IMR-90 (cell line): ENCODE data around the gene CDS2. TPM values are rescaled to one million over a fixed set of nuclear protein-coding genes. Genes with fewer than 3 reads are reported as not detected.

Source experiments
- ATAC-seq: fragments of 200-7000 bp; cut with Tn5 transposase; 2 replicates; pipeline ENCODE4 v1.9.1; 2020; ENCODE audit warnings: low read depth, mild to moderate bottlenecking, moderate library complexity
- BruUV-seq: library from RNA; stranded (reverse); fragments of 400-500 nt; replicated peaks from 2 replicates; lab custom pipeline; 2021; lab: Mats Ljungman, UMichigan
- CTCF ChIA-PET: fragments of 300-600 bp; formaldehyde crosslinking; extraction: SDS; loops from one replicate; lab custom pipeline; 2021; ENCODE audit warnings: antibody characterized with exemption; lab: Yijun Ruan, JAX
- POLR2A ChIA-PET: fragments of 300-600 bp; sonication (Branson Sonifier 250); formaldehyde crosslinking; loops from one replicate; lab custom pipeline; 2022; ENCODE audit warnings: antibody characterized with exemption; ENCODE audit not compliant: unreplicated experiment; lab: Charles Lee
- DNase-seq: peaks from one replicate; pipeline ENCODE4 v3.0.0; 2013
- H2AFZ ChIP-seq: replicated peaks from 2 replicates; pipeline ENCODE3; 2013; ENCODE audit warnings: low read length, mild to moderate bottlenecking; ENCODE audit not compliant: poor library complexity
- H2AK5ac ChIP-seq: 2 replicates; pipeline ENCODE4 v1.6.1; 2013; ENCODE audit warnings: low read depth, low read length, inconsistent platforms
- H2AK9ac ChIP-seq: replicated peaks from 2 replicates; pipeline ENCODE3; 2013; ENCODE audit warnings: mild to moderate bottlenecking, low read depth, low read length, moderate library complexity; ENCODE audit not compliant: poor library complexity
- H2BK120ac ChIP-seq: 2 replicates; pipeline ENCODE4 v1.6.1; 2013; ENCODE audit warnings: low read depth, low read length, inconsistent platforms
- H2BK15ac ChIP-seq: 3 replicates; pipeline ENCODE4 v1.6.1; 2013; ENCODE audit warnings: low read depth, low read length, inconsistent platforms
- H2BK20ac ChIP-seq: 2 replicates; pipeline ENCODE4 v1.6.1; 2013; ENCODE audit warnings: low read depth, mild to moderate bottlenecking, inconsistent platforms, low read length, moderate library complexity
- H2BK5ac ChIP-seq: 2 replicates; pipeline ENCODE4 v1.6.1; 2013; ENCODE audit warnings: mild to moderate bottlenecking, low read depth, low read length, inconsistent platforms; ENCODE audit not compliant: poor library complexity, severe bottlenecking
- H3K14ac ChIP-seq: replicated peaks from 2 replicates; pipeline ENCODE4 v1.6.1; 2013; ENCODE audit warnings: low read depth, low read length, inconsistent platforms
- H3K18ac ChIP-seq: 2 replicates; pipeline ENCODE4 v1.6.1; 2013; ENCODE audit warnings: low read depth, low read length, control low read depth
- H3K23ac ChIP-seq: 2 replicates; pipeline ENCODE4 v1.6.1; 2013; ENCODE audit warnings: low read depth, low read length, inconsistent platforms
- H3K27ac ChIP-seq: 2 replicates; pipeline ENCODE4 v1.5.1; 2013; ENCODE audit warnings: mild to moderate bottlenecking, control low read depth, low read length; ENCODE audit not compliant: insufficient read depth
- H3K27me3 ChIP-seq: 2 replicates; pipeline ENCODE4 v1.6.1; 2013; ENCODE audit warnings: low read length; ENCODE audit not compliant: control insufficient read depth, insufficient read depth
- H3K36me3 ChIP-seq: 2 replicates; pipeline ENCODE4 v1.6.1; 2013; ENCODE audit warnings: low read length, mixed read lengths; ENCODE audit not compliant: control insufficient read depth, insufficient read depth
- H3K4ac ChIP-seq: 2 replicates; pipeline ENCODE4 v1.6.1; 2013; ENCODE audit warnings: low read depth, low read length, inconsistent platforms
- H3K4me1 ChIP-seq: 2 replicates; pipeline ENCODE4 v1.6.1; 2013; ENCODE audit warnings: low read length, mixed read lengths; ENCODE audit not compliant: control insufficient read depth, insufficient read depth
- H3K4me2 ChIP-seq: 2 replicates; pipeline ENCODE4 v1.6.1; 2013; ENCODE audit warnings: low read depth, mild to moderate bottlenecking, control low read depth, low read length, moderate library complexity
- H3K4me3 ChIP-seq: 2 replicates; pipeline ENCODE4 v1.5.1; 2013; ENCODE audit warnings: low read depth, mild to moderate bottlenecking, control low read depth, low read length, moderate library complexity; ENCODE audit not compliant: insufficient read depth
- H3K56ac ChIP-seq: 2 replicates; pipeline ENCODE4 v1.6.1; 2013; ENCODE audit warnings: low read length, inconsistent platforms; ENCODE audit not compliant: insufficient read depth; ENCODE audit errors: extremely low read depth
- H3K79me1 ChIP-seq, 2 experiments: 2 replicates each; pipeline ENCODE4 v1.6.1; 2013; ENCODE audit warnings: low read length in 2 of 2, inconsistent platforms in 1 of 2, low read depth in 1 of 2
- H3K9ac ChIP-seq: 2 replicates; pipeline ENCODE4 v1.6.1; 2013; ENCODE audit warnings: low read depth, low read length, control low read depth
- H3K9me1 ChIP-seq: 2 replicates; pipeline ENCODE4 v1.6.1; 2013; ENCODE audit warnings: low read length, inconsistent platforms; ENCODE audit not compliant: insufficient read depth
- H3K9me3 ChIP-seq: 2 replicates; pipeline ENCODE4 v1.6.1; 2013; ENCODE audit warnings: low read length; ENCODE audit not compliant: control insufficient read depth, insufficient read depth
- H4K20me1 ChIP-seq: 2 replicates; pipeline ENCODE4 v1.6.1; 2013; ENCODE audit warnings: low read length, inconsistent platforms; ENCODE audit not compliant: insufficient read depth
- H4K5ac ChIP-seq: 2 replicates; pipeline ENCODE4 v1.6.1; 2013; ENCODE audit warnings: mild to moderate bottlenecking, low read depth, low read length, control low read depth
- H4K8ac ChIP-seq, 2 experiments: 2 replicates each; pipeline ENCODE4 v1.6.1; 2013; ENCODE audit warnings: low read depth in 2 of 2, low read length in 2 of 2, control low read depth in 1 of 2, inconsistent platforms in 1 of 2
- H4K91ac ChIP-seq: 2 replicates; pipeline ENCODE4 v1.6.1; 2013; ENCODE audit warnings: low read depth, low read length, inconsistent platforms; ENCODE audit not compliant: insufficient read depth
- BHLHE40 ChIP-seq: fragments of 150-350 bp; IDR thresholded peaks from 2 replicates; pipeline ENCODE4 v1.6.1; 2016; ENCODE audit warnings: mild to moderate bottlenecking, low read depth, low read length
- CEBPB ChIP-seq: IDR thresholded peaks from 2 replicates; pipeline ENCODE4 v1.6.1; 2012; ENCODE audit warnings: low read depth, low read length, improper control_type of control experiment
- CHD1 ChIP-seq: IDR thresholded peaks from 2 replicates; pipeline ENCODE4 v1.6.1; 2012; ENCODE audit warnings: low read depth, low read length, improper control_type of control experiment
- CTCF ChIP-seq: conservative IDR thresholded peaks from 2 replicates; pipeline ENCODE4 v1.5.1; 2012; ENCODE audit warnings: mild to moderate bottlenecking, low read depth, low read length, improper control_type of control experiment
- FOS ChIP-seq: fragments of 150-350 bp; IDR thresholded peaks from 2 replicates; pipeline ENCODE4 v1.6.1; 2016; ENCODE audit warnings: low read depth, low read length
- MAFK ChIP-seq: IDR thresholded peaks from 2 replicates; pipeline ENCODE4 v1.6.1; 2012; ENCODE audit warnings: low read depth, low read length, improper control_type of control experiment
- MAZ ChIP-seq: IDR thresholded peaks from 2 replicates; pipeline ENCODE4 v1.6.1; 2012; ENCODE audit warnings: low read depth, mild to moderate bottlenecking, low read length, improper control_type of control experiment, moderate library complexity, borderline replicate concordance
- MXI1 ChIP-seq: IDR thresholded peaks from 2 replicates; pipeline ENCODE4 v1.6.1; 2012; ENCODE audit warnings: low read depth, mild to moderate bottlenecking, low read length, moderate library complexity, borderline replicate concordance
- NFE2L2 ChIP-seq: fragments of 150-350 bp; IDR thresholded peaks from 2 replicates; pipeline ENCODE4 v1.6.1; 2016; ENCODE audit warnings: low read depth, mild to moderate bottlenecking, low read length
- POLR2A ChIP-seq: IDR thresholded peaks from 2 replicates; pipeline ENCODE4 v1.6.1; 2012; ENCODE audit warnings: mild to moderate bottlenecking, low read depth, low read length
- RAD21 ChIP-seq: IDR thresholded peaks from 2 replicates; pipeline ENCODE4 v1.6.1; 2012; ENCODE audit warnings: low read length, improper control_type of control experiment
- RCOR1 ChIP-seq: IDR thresholded peaks from 2 replicates; pipeline ENCODE4 v1.6.1; 2012; ENCODE audit warnings: mild to moderate bottlenecking, low read length, improper control_type of control experiment; ENCODE audit not compliant: insufficient replicate concordance
- RFX5 ChIP-seq: IDR thresholded peaks from 2 replicates; pipeline ENCODE4 v1.8.0; 2012; ENCODE audit warnings: low read depth, mild to moderate bottlenecking, low read length, moderate library complexity
- SMC3 ChIP-seq: fragments of 150-350 bp; IDR thresholded peaks from 2 replicates; pipeline ENCODE4 v1.6.1; 2016; ENCODE audit warnings: low read depth, mild to moderate bottlenecking, antibody characterized with exemption, low read length, moderate library complexity
- WGBS, 2 experiments: methylation state at CpG; one replicate each; pipeline versions ENCODE4 v1.1.5 to v1.1.7; 2013; ENCODE audit warnings: missing lambda C conversion rate in 2 of 2; ENCODE audit not compliant: insufficient read length in 1 of 2; ENCODE audit errors: extremely low coverage in 2 of 2; 5-methylcytosine and 5-hydroxymethylcytosine counted together
- dilution Hi-C: fragments of 300-500 bp; cut with HindIII; formaldehyde crosslinking; loops from one replicate; pipeline ENCODE4 v1.14.3; 2018; ENCODE audit warnings: low sequenced_read_pairs; ENCODE audit not compliant: unreplicated experiment
- in situ Hi-C: fragments of 300-500 bp; cut with MboI; formaldehyde crosslinking; loops from 3 replicates; pipeline ENCODE4 v1.14.3; 2019; ENCODE audit warnings: low sequenced_read_pairs, inconsistent platforms, mixed read lengths
- intact Hi-C: fragments of 100-400 bp; cut with micrococcal nuclease; formaldehyde crosslinking; loops from 2 replicates; pipeline ENCODE4 v1.10.0; 2022
- polyA plus RNA-seq, 3 experiments: library from polyadenylated mRNA; depleted of rRNA; stranded (reverse); fragments of >200 nt; gene quantifications; 2 replicates each; pipeline ENCODE4 v1.2.3, GENCODE V29; 2012; ENCODE audit warnings: low replicate concordance in 1 of 3
- total RNA-seq: library from RNA; depleted of rRNA; stranded (reverse); fragments of >200 nt; gene quantifications from 2 replicates; pipeline ENCODE4 v1.2.3, GENCODE V29; 2012
- TF ChIP-seq, protein P1 (sequence below): fragments of 150-350 bp; IDR thresholded peaks from 2 replicates; pipeline ENCODE4 v1.6.1; 2017; ENCODE audit warnings: mild to moderate bottlenecking, antibody characterized with exemption, low read length, low read depth
- TF ChIP-seq, protein P2 (sequence below): fragments of 150-350 bp; IDR thresholded peaks from 2 replicates; pipeline ENCODE4 v1.6.1; 2016; ENCODE audit warnings: low read depth, mild to moderate bottlenecking, low read length, moderate library complexity, borderline replicate concordance

Gene CDS2
- total and polyA plus RNA-seq, 2 of the 4 experiments (the other 2 are of a cell fraction), result 17.0 to 47.1 TPM

- H3K4me1 ChIP-seq, result no peaks in the 10 kb centered on the region
Observed at GRCh38 chr20:5230544-5230943, 103.7 kb downstream of the CDS2 start.

More at GRCh38 chr20:5230544-5230943, 103.7 kb downstream of the CDS2 start:
- Histone ChIP-seq H2AK9ac (no peak overlapping the region), H3K18ac (no peak overlapping the region), H2BK15ac (no peak overlapping the region), H4K5ac (no peak overlapping the region), H2BK20ac (no peak overlapping the region), H4K91ac (no peak overlapping the region), H2AFZ (no peak overlapping the region), H3K79me1 (no peaks in the 10 kb centered on the region), H4K8ac (no peak overlapping the region), H2AK5ac (no peak overlapping the region), H4K20me1 (no peaks in the 10 kb centered on the region), H3K14ac (no peak overlapping the region), H3K36me3 (no peaks in the 10 kb centered on the region), H2BK120ac (no peak overlapping the region), H3K23ac (no peak overlapping the region), H3K4ac (no peak overlapping the region), H3K27ac (no peak overlapping the region), H3K9me3 (no peaks in the 10 kb centered on the region), H2BK5ac (no peak overlapping the region), H3K4me3 (no peak overlapping the region), H3K9ac (no peak overlapping the region), H3K9me1 (no peaks in the 10 kb centered on the region), H3K56ac (no peak overlapping the region), H3K27me3 (peaks cover 2% of the 10 kb centered on the region), H3K4me2 (no peak overlapping the region)
- dilution Hi-C loops, result no loop called here
- intact Hi-C loops, result no loop called here
- CTCF ChIA-PET, result interaction anchor here (0.9 kb wide), 1 partner anchor 25 kb away, joined by 4 read pairs; no protein-coding TSS in a partner anchor
- DNase-seq, result no peak
- ATAC-seq, result no peak
- no TSS peak for BruUV-seq
- in situ Hi-C loops, result no loop called here
- WGBS, 2 experiments, result no CpG with 5 or more reads among the region's 4 CpGs
- POLR2A ChIA-PET, result no interaction called here
- TF ChIP-seq BHLHE40 (no peak), FOS (no peak), NFE2L2 (no peak), CHD1 (no peak), MAFK (no peak), RAD21 (no peak), CTCF (no peak), MAZ (no peak), MXI1 (no peak), RCOR1 (no peak), POLR2A (no peak), CEBPB (no peak), RFX5 (no peak), SMC3 (no peak)
- TF ChIP-seq, protein P1, sequence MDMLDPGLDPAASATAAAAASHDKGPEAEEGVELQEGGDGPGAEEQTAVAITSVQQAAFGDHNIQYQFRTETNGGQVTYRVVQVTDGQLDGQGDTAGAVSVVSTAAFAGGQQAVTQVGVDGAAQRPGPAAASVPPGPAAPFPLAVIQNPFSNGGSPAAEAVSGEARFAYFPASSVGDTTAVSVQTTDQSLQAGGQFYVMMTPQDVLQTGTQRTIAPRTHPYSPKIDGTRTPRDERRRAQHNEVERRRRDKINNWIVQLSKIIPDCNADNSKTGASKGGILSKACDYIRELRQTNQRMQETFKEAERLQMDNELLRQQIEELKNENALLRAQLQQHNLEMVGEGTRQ, result no peak
- TF ChIP-seq, protein P2, sequence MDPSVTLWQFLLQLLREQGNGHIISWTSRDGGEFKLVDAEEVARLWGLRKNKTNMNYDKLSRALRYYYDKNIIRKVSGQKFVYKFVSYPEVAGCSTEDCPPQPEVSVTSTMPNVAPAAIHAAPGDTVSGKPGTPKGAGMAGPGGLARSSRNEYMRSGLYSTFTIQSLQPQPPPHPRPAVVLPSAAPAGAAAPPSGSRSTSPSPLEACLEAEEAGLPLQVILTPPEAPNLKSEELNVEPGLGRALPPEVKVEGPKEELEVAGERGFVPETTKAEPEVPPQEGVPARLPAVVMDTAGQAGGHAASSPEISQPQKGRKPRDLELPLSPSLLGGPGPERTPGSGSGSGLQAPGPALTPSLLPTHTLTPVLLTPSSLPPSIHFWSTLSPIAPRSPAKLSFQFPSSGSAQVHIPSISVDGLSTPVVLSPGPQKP, result no peak
